HL-60 (cell line): ENCODE measurements around the gene COG2.

Source experiments
- DNase-seq, 2 experiments: peaks; one replicate each; pipeline ENCODE4 v3.0.0-alpha.2; 2010 to 2020; ENCODE audit warnings: low read depth in 1 of 2, low spot score in 1 of 2
- H3K27ac ChIP-seq: fragments of 250-450 bp; sonication (Bioruptor Pico); replicated peaks from 2 replicates; pipeline ENCODE4 v1.5.1; 2020; ENCODE audit warnings: mild to moderate bottlenecking, moderate library complexity
- H3K27me3 ChIP-seq: fragments of 250-450 bp; sonication (Bioruptor Pico); 2 replicates; pipeline ENCODE4 v1.5.1; 2021; ENCODE audit warnings: mild to moderate bottlenecking, moderate library complexity; ENCODE audit not compliant: insufficient read depth, poor library complexity, severe bottlenecking
- H3K4me3 ChIP-seq: replicated peaks from 2 replicates; pipeline ENCODE4 v1.5.1; 2011; ENCODE audit warnings: mild to moderate bottlenecking, control low read depth, low read length; ENCODE audit not compliant: insufficient read depth
- CTCF ChIP-seq: IDR thresholded peaks from one replicate; pipeline ENCODE4 v1.5.1; 2011; ENCODE audit warnings: low read length, control low read depth, inconsistent platforms; ENCODE audit not compliant: insufficient read depth
- GABPA ChIP-seq: IDR thresholded peaks from 2 replicates; pipeline ENCODE4 v1.6.1; 2012; ENCODE audit warnings: low read depth
- POLR2AphosphoS5 ChIP-seq: IDR thresholded peaks from 2 replicates; pipeline ENCODE4 v1.6.1; 2012; ENCODE audit warnings: low read depth
- REST ChIP-seq: IDR thresholded peaks from 2 replicates; pipeline ENCODE4 v1.6.1; 2012; ENCODE audit warnings: low read depth; ENCODE audit not compliant: insufficient replicate concordance
- SPI1 ChIP-seq: IDR thresholded peaks from 2 replicates; pipeline ENCODE4 v1.6.1; 2012; ENCODE audit warnings: low read depth, mild to moderate bottlenecking, borderline replicate concordance

The COG2 gene

GRCh38 chr1:230627767-230628166 is 14.5 kb upstream of the COG2 start:
- peaks cover 2% of the 10 kb centered on the region for H3K27me3 ChIP-seq
- DNase-seq: no peak
- no peak overlapping the region for H3K4me3 ChIP-seq
- no peak overlapping the region for H3K27ac ChIP-seq
- TF ChIP-seq REST (no peak), SPI1 (no peak), POLR2AphosphoS5 (no peak), GABPA (no peak), CTCF (no peak)

DNA sequence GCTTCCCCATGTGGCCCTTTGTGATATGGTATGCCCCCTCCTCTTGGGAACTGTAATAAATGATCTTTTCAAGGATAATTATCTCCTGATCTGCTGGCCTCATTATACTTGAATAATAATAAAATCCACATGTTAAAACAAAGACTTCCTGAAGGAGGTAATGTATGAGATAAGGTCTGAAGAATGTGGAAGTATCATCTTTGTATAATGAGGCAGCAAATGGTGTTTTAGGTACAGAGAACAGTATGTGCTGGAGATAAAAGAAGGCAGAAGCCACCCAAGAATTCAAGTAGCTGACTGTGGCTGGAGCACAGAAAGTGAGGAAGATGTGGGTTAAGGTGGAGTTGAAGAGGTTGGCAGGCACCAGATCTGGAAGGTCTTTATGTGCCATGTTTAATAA is 12.8 kb upstream of the COG2 start:
- H3K27me3 ChIP-seq: peaks cover 2% of the 10 kb centered on the region
- no peak overlapping the region for H3K4me3 ChIP-seq
- TF ChIP-seq CTCF (no peak), REST (no peak), POLR2AphosphoS5 (no peak), SPI1 (no peak)
- no peak overlapping the region for H3K27ac ChIP-seq
- no peak for DNase-seq

DNA sequence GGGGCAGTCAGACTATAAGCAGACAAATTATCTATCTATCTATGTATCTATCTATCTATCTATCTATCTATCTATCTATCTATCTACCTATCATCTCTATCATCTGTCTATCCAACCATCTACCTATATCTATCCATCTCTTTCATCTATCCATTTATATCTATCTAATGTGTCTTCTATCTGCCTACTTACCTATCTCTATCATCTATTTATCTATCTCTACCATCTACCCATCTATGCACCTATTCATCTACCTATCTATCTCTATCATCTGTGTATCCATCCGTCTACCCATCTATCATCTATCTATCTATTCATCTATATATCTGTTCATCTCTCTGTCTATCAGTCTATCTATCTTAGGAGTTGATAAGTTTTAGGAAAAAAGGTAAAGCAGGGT is 10.8 kb upstream of the COG2 start:
- DNase-seq: no peak
- no peak for TF ChIP-seq CTCF
- no peak for TF ChIP-seq REST
- no peak for TF ChIP-seq POLR2AphosphoS5
- Histone ChIP-seq H3K27ac (no peak overlapping the region), H3K4me3 (no peak overlapping the region), H3K27me3 (peaks cover 2% of the 10 kb centered on the region)
